Measurements from ENCODE around the gene ANKDD1B.

DNA sequence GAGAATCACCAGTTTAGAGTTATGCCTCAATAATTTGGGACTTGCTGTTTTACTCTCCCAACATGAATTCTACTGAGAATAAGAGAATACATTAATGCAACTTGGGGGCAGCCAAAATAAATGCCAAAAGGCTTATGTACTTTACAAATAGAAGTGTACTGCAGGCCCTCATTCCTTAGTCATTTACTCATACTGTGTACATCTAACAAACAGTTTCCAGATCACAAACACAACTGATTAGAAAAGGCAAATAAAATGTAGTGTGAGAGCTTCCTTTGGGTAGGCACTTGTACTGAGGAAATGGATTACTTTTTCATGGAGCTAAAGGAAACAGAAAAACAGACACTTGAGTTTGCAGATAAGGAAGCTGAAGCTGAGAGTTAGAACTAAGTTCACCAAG, 12.6 kb downstream of the ANKDD1B start:
- TF ChIP-seq, protein P1, sequence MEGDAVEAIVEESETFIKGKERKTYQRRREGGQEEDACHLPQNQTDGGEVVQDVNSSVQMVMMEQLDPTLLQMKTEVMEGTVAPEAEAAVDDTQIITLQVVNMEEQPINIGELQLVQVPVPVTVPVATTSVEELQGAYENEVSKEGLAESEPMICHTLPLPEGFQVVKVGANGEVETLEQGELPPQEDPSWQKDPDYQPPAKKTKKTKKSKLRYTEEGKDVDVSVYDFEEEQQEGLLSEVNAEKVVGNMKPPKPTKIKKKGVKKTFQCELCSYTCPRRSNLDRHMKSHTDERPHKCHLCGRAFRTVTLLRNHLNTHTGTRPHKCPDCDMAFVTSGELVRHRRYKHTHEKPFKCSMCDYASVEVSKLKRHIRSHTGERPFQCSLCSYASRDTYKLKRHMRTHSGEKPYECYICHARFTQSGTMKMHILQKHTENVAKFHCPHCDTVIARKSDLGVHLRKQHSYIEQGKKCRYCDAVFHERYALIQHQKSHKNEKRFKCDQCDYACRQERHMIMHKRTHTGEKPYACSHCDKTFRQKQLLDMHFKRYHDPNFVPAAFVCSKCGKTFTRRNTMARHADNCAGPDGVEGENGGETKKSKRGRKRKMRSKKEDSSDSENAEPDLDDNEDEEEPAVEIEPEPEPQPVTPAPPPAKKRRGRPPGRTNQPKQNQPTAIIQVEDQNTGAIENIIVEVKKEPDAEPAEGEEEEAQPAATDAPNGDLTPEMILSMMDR (IDR thresholded peaks at IDR 0.05; ENCODE audit: control extremely low read depth in 1 of 3, insufficient read depth in 1 of 3, low read depth in 1 of 3, low read length in 3 of 3): no peak
- TF ChIP-seq POLR2A (IDR thresholded peaks at IDR 0.05; ENCODE audit: control extremely low read depth in 1 of 2, low read depth in 2 of 2, low read length in 2 of 2): no peak
- no peak for TF ChIP-seq EP300 (IDR thresholded peaks at IDR 0.05; ENCODE audit: borderline replicate concordance in 1 of 2, low read depth in 2 of 2, low read length in 2 of 2)
- no peak for TF ChIP-seq FOSL1 (IDR thresholded peaks at IDR 0.05; ENCODE audit: insufficient read depth, low read depth, low read length)

Measured in H1 (cell line).